ENCODE data around the gene DCK.

Gene DCK

GRCh38 chr4:71025654-71026053 is 32.2 kb downstream of the DCK start:
- Histone ChIP-seq H3K23ac (ENCODE audit: low read depth, low read length, poor library complexity) (no peak overlapping the region), H3K9me3 (replicated peaks in 1 of 2; ENCODE audit: control insufficient read depth in 2 of 2, insufficient read depth in 1 of 2, low read depth in 1 of 2, low read length in 2 of 2) (no peaks in the 10 kb centered on the region), H4K8ac (ENCODE audit: low read depth, low read length) (no peak overlapping the region), H3K4ac (ENCODE audit: low read length) (no peak overlapping the region), H2AK5ac (ENCODE audit: low read depth, low read length) (no peak overlapping the region), H2BK120ac (ENCODE audit: low read depth, low read length) (no peak overlapping the region), H3K4me3 (ENCODE audit: low read length in 2 of 2) (no peak overlapping the region), H3K4me1 (ENCODE audit: control insufficient read depth in 2 of 2, insufficient read depth in 1 of 2, low read depth in 1 of 2, low read length in 2 of 2) (no peaks in the 10 kb centered on the region), H3K18ac (ENCODE audit: low read length) (no peak overlapping the region), H3K27ac (replicated peaks; ENCODE audit: low read length) (no peak overlapping the region), H4K91ac (ENCODE audit: low read depth, low read length, poor library complexity) (no peak overlapping the region), H3K4me2 (ENCODE audit: insufficient read depth, low read length, poor library complexity, severe bottlenecking) (no peak overlapping the region), H2AFZ (ENCODE audit: low read length) (no peak overlapping the region), H3K9ac (ENCODE audit: low read depth, low read length, poor library complexity) (no peak overlapping the region), H2BK12ac (ENCODE audit: low read length) (no peak overlapping the region), H2BK5ac (ENCODE audit: low read length) (no peak overlapping the region), H3K27me3 (ENCODE audit: control insufficient read depth in 3 of 3, insufficient read depth in 3 of 3, low read depth in 1 of 3, low read length in 3 of 3) (no peaks in the 10 kb centered on the region), H2BK15ac (ENCODE audit: low read length) (no peak overlapping the region), H3K79me1 (ENCODE audit: low read depth, low read length) (no peaks in the 10 kb centered on the region), H3K14ac (ENCODE audit: low read length) (no peak overlapping the region), H3K36me3 (replicated peaks in 1 of 2; ENCODE audit: control insufficient read depth in 2 of 2, insufficient read depth in 2 of 2, low read length in 2 of 2) (peaks cover 2 to 94% of the 10 kb centered on the region in 2 donors)
- WGBS, 2 donors (ENCODE audit: extremely low coverage in 2 of 2, insufficient read length in 2 of 2, insufficient replicate concordance in 1 of 2), result no CpG with 5 or more reads among the region's 3 CpGs
- no peak for DNase-seq (ENCODE audit: low spot score)

- Histone ChIP-seq H2BK5ac (ENCODE audit: low read length) (no peak overlapping the region), H3K23ac (ENCODE audit: low read depth, low read length, poor library complexity) (no peak overlapping the region), H3K36me3 (replicated peaks in 1 of 2; ENCODE audit: control insufficient read depth in 2 of 2, insufficient read depth in 2 of 2, low read length in 2 of 2) (peaks cover 2 to 96% of the 10 kb centered on the region in 2 donors), H2BK15ac (ENCODE audit: low read length) (no peak overlapping the region), H2BK120ac (ENCODE audit: low read depth, low read length) (no peak overlapping the region), H4K8ac (ENCODE audit: low read depth, low read length) (no peak overlapping the region), H3K9me3 (replicated peaks in 1 of 2; ENCODE audit: control insufficient read depth in 2 of 2, insufficient read depth in 1 of 2, low read depth in 1 of 2, low read length in 2 of 2) (no peaks in the 10 kb centered on the region), H3K9ac (ENCODE audit: low read depth, low read length, poor library complexity) (no peak overlapping the region), H3K4me2 (ENCODE audit: insufficient read depth, low read length, poor library complexity, severe bottlenecking) (no peak overlapping the region), H2AFZ (ENCODE audit: low read length) (no peak overlapping the region), H3K14ac (ENCODE audit: low read length) (no peak overlapping the region), H2BK12ac (ENCODE audit: low read length) (no peak overlapping the region), H2AK5ac (ENCODE audit: low read depth, low read length) (no peak overlapping the region), H4K91ac (ENCODE audit: low read depth, low read length, poor library complexity) (no peak overlapping the region), H3K27me3 (ENCODE audit: control insufficient read depth in 3 of 3, insufficient read depth in 3 of 3, low read depth in 1 of 3, low read length in 3 of 3) (no peaks in the 10 kb centered on the region), H3K79me1 (ENCODE audit: low read depth, low read length) (no peaks in the 10 kb centered on the region), H3K4me3 (ENCODE audit: low read length in 2 of 2) (no peak overlapping the region), H3K18ac (ENCODE audit: low read length) (no peak overlapping the region), H3K4ac (ENCODE audit: low read length) (no peak overlapping the region), H3K4me1 (ENCODE audit: control insufficient read depth in 2 of 2, insufficient read depth in 1 of 2, low read depth in 1 of 2, low read length in 2 of 2) (no peaks in the 10 kb centered on the region), H3K27ac (replicated peaks; ENCODE audit: low read length) (no peak overlapping the region)
- DNase-seq (ENCODE audit: low spot score), result no peak
- WGBS, 2 donors (ENCODE audit: extremely low coverage in 2 of 2, insufficient read length in 2 of 2, insufficient replicate concordance in 1 of 2), result no CpG with 5 or more reads among the region's 2 CpGs
These were observed 32.6 kb downstream of the DCK start for GRCh38 chr4:71026086-71026485.

- Histone ChIP-seq H4K8ac (ENCODE audit: low read depth, low read length) (no peak overlapping the region), H2BK12ac (ENCODE audit: low read length) (no peak overlapping the region), H2AFZ (ENCODE audit: low read length) (no peak overlapping the region), H2BK120ac (ENCODE audit: low read depth, low read length) (no peak overlapping the region), H3K18ac (ENCODE audit: low read length) (no peak overlapping the region), H3K79me1 (ENCODE audit: low read depth, low read length) (no peaks in the 10 kb centered on the region), H3K9ac (ENCODE audit: low read depth, low read length, poor library complexity) (no peak overlapping the region), H3K4me2 (ENCODE audit: insufficient read depth, low read length, poor library complexity, severe bottlenecking) (no peak overlapping the region), H3K27ac (replicated peaks; ENCODE audit: low read length) (no peak overlapping the region), H3K4me1 (ENCODE audit: control insufficient read depth in 2 of 2, insufficient read depth in 1 of 2, low read depth in 1 of 2, low read length in 2 of 2) (no peaks in the 10 kb centered on the region), H4K91ac (ENCODE audit: low read depth, low read length, poor library complexity) (no peak overlapping the region), H3K27me3 (ENCODE audit: control insufficient read depth in 3 of 3, insufficient read depth in 3 of 3, low read depth in 1 of 3, low read length in 3 of 3) (no peaks in the 10 kb centered on the region), H3K4ac (ENCODE audit: low read length) (no peak overlapping the region), H3K36me3 (replicated peaks in 1 of 2; ENCODE audit: control insufficient read depth in 2 of 2, insufficient read depth in 2 of 2, low read length in 2 of 2) (peaks cover 2 to 98% of the 10 kb centered on the region in 2 donors), H2BK5ac (ENCODE audit: low read length) (no peak overlapping the region), H2AK5ac (ENCODE audit: low read depth, low read length) (no peak overlapping the region), H3K23ac (ENCODE audit: low read depth, low read length, poor library complexity) (no peak overlapping the region), H2BK15ac (ENCODE audit: low read length) (no peak overlapping the region), H3K4me3 (ENCODE audit: low read length in 2 of 2) (no peak overlapping the region), H3K9me3 (replicated peaks in 1 of 2; ENCODE audit: control insufficient read depth in 2 of 2, insufficient read depth in 1 of 2, low read depth in 1 of 2, low read length in 2 of 2) (no peaks in the 10 kb centered on the region), H3K14ac (ENCODE audit: low read length) (no peak overlapping the region)
- WGBS, 2 donors (ENCODE audit: extremely low coverage in 2 of 2, insufficient read length in 2 of 2, insufficient replicate concordance in 1 of 2), result no CpG with 5 or more reads among the region's 1 CpG
- no peak for DNase-seq (ENCODE audit: low spot score)
These were observed 34.2 kb downstream of the DCK start for GRCh38 chr4:71027611-71028010.

- Histone ChIP-seq H3K27ac (replicated peaks; ENCODE audit: low read length) (no peak overlapping the region), H3K18ac (ENCODE audit: low read length) (no peak overlapping the region), H2AFZ (ENCODE audit: low read length) (no peak overlapping the region), H3K36me3 (replicated peaks in 1 of 2; ENCODE audit: control insufficient read depth in 2 of 2, insufficient read depth in 2 of 2, low read length in 2 of 2) (peaks cover 2 to 93% of the 10 kb centered on the region in 2 donors), H3K9me3 (replicated peaks in 1 of 2; ENCODE audit: control insufficient read depth in 2 of 2, insufficient read depth in 1 of 2, low read depth in 1 of 2, low read length in 2 of 2) (no peaks in the 10 kb centered on the region), H2AK5ac (ENCODE audit: low read depth, low read length) (no peak overlapping the region), H3K27me3 (ENCODE audit: control insufficient read depth in 3 of 3, insufficient read depth in 3 of 3, low read depth in 1 of 3, low read length in 3 of 3) (no peaks in the 10 kb centered on the region), H3K4ac (ENCODE audit: low read length) (no peak overlapping the region), H3K79me1 (ENCODE audit: low read depth, low read length) (no peaks in the 10 kb centered on the region), H2BK12ac (ENCODE audit: low read length) (no peak overlapping the region), H4K8ac (ENCODE audit: low read depth, low read length) (no peak overlapping the region), H3K9ac (ENCODE audit: low read depth, low read length, poor library complexity) (no peak overlapping the region), H3K23ac (ENCODE audit: low read depth, low read length, poor library complexity) (no peak overlapping the region), H3K4me2 (ENCODE audit: insufficient read depth, low read length, poor library complexity, severe bottlenecking) (no peak overlapping the region), H3K4me1 (ENCODE audit: control insufficient read depth in 2 of 2, insufficient read depth in 1 of 2, low read depth in 1 of 2, low read length in 2 of 2) (no peaks in the 10 kb centered on the region), H2BK120ac (ENCODE audit: low read depth, low read length) (no peak overlapping the region), H3K4me3 (ENCODE audit: low read length in 2 of 2) (no peak overlapping the region), H2BK5ac (ENCODE audit: low read length) (no peak overlapping the region), H3K14ac (ENCODE audit: low read length) (no peak overlapping the region), H4K91ac (ENCODE audit: low read depth, low read length, poor library complexity) (no peak overlapping the region), H2BK15ac (ENCODE audit: low read length) (no peak overlapping the region)
- WGBS, 2 donors (ENCODE audit: extremely low coverage in 2 of 2, insufficient read length in 2 of 2, insufficient replicate concordance in 1 of 2), result no CpG with 5 or more reads among the region's 1 CpG
- no peak for DNase-seq (ENCODE audit: low spot score)
These were observed 36.1 kb downstream of the DCK start for GRCh38 chr4:71029504-71029903.
